ENCODE measurements around the gene PAX5.

- TF ChIP-seq EZH2 (IDR thresholded peaks at IDR 0.05; ENCODE audit: low read length, missing control alignments) (no peak), CTCF (conservative IDR thresholded peaks at IDR 0.05 in 1 of 2, IDR thresholded peaks at IDR 0.05 in 1 of 2; ENCODE audit: low read depth in 1 of 2, low read length in 2 of 2) (no peak)
These were observed 219.0 kb downstream of the PAX5 start for GRCh38 chr9:36815023-36815422.
